Astrocyte of the spinal cord (primary cell): Measurements from ENCODE around the gene RXYLT1.

Source experiments
- DNase-seq: peaks from one replicate; pipeline ENCODE4 v3.0.0; 2011; ENCODE audit warnings: low read depth, low spot score
- H3K4me3 ChIP-seq: 2 replicates; pipeline ENCODE4 v1.5.1; 2011; ENCODE audit warnings: low read depth, mild to moderate bottlenecking, low read length, moderate library complexity
- CTCF ChIP-seq: IDR thresholded peaks from 2 replicates; pipeline ENCODE4 v1.5.1; 2012; ENCODE audit warnings: low read depth, mild to moderate bottlenecking, low read length, inconsistent platforms
- in situ Hi-C: cut with HindIII; loops from 2 replicates; pipeline ENCODE4 v1.10.0; 2017; ENCODE audit warnings: low sequenced_read_pairs

The RXYLT1 gene

GRCh38 chr12:63804746-63805145, 25.0 kb downstream of the RXYLT1 start:
- DNase-seq, result no peak
- in situ Hi-C loops, result no loop called here

GRCh38 chr12:63805704-63806672, 26.3 kb downstream of the RXYLT1 start:
- in situ Hi-C loops, result no loop called here
- H3K4me3 ChIP-seq, result no peak overlapping the region
- TF ChIP-seq CTCF, result no peak
- no peak for DNase-seq

More at GRCh38 chr12:63804746-63805145, 25.0 kb downstream of the RXYLT1 start:
- H3K4me3 ChIP-seq, result no peak overlapping the region
- TF ChIP-seq CTCF, result no peak

GRCh38 chr12:63808631-63809030, 28.9 kb downstream of the RXYLT1 start:
- TF ChIP-seq CTCF, result no peak
- no peak overlapping the region for H3K4me3 ChIP-seq
- in situ Hi-C loops, result no loop called here
- DNase-seq, result no peak

GRCh38 chr12:63809566-63809965, 29.9 kb downstream of the RXYLT1 start:
- in situ Hi-C loops, result no loop called here
- no peak overlapping the region for H3K4me3 ChIP-seq
- no peak for TF ChIP-seq CTCF
- DNase-seq, result no peak

GRCh38 chr12:63811334-63811733, 31.6 kb downstream of the RXYLT1 start:
- no peak overlapping the region for H3K4me3 ChIP-seq
- no peak for DNase-seq
- TF ChIP-seq CTCF, result no peak
- in situ Hi-C loops, result no loop called here

GRCh38 chr12:63811755-63812154, 32.0 kb downstream of the RXYLT1 start:
- no peak for DNase-seq
- H3K4me3 ChIP-seq, result no peak overlapping the region
- TF ChIP-seq CTCF, result no peak
- in situ Hi-C loops, result no loop called here
